Stimulated activated CD8-positive, alpha-beta memory T cell treated with anti-CD3 and anti-CD28 coated beads, Interleukin-12 subunit alpha, Interleukin-12 subunit beta, amount 100 ng/mL, for 4 hours (primary cell): ENCODE data around the gene LYZL4.

ENCODE experiments used
- DNase-seq: peaks from one replicate; pipeline ENCODE4 v3.0.0-alpha.2; 2020; ENCODE audit warnings: low read depth

The LYZL4 gene

DNA sequence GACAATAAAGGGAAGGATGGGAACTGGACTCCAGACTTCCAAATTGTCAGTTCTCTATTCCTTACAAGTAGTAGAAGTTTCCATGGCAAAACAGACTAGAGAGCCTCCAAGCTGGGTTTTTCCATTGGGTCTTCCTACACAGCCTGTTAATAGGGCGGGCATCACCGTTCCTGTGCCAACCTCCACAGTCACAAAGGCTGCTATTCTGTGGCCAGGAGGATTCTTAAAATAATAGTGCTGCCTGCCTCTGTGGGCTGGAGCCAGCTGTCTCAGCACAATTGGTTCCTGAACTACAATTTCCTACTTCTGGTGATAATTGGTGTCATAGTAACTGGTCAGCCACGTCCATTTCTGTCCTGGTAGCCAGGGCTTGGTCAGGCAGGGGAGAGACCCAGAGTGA, 38.6 kb downstream of the LYZL4 start:
- no peak for DNase-seq

- no peak for DNase-seq
Measured at GRCh38 chr3:42369832-42370231, 40.6 kb downstream of the LYZL4 start.

- no peak for DNase-seq
Measured at GRCh38 chr3:42369304-42369703, 41.1 kb downstream of the LYZL4 start.

- DNase-seq = no peak
Measured at GRCh38 chr3:42368861-42369260, 41.5 kb downstream of the LYZL4 start.

DNA sequence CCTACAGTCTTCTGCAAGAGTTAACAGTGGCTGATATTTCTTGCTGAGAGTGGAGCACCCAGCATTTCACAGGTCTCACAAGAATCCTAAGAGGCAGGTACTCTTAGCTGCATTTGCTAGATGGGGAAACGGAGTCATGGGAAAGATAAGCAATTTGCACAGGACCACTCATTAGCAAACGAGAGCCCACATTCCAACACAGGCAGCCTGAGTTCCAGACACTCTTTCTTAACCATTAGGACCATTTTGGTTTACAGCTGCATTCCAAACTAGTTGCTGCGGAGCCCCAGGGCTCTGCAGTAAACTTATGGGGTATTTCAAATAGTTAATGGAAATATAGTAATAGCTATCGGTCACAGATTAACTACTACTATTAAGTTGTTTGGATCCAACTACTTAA, 42.5 kb downstream of the LYZL4 start:
- DNase-seq = no peak

GRCh38 chr3:42366550-42366949, 43.9 kb downstream of the LYZL4 start:
- no peak for DNase-seq

DNA sequence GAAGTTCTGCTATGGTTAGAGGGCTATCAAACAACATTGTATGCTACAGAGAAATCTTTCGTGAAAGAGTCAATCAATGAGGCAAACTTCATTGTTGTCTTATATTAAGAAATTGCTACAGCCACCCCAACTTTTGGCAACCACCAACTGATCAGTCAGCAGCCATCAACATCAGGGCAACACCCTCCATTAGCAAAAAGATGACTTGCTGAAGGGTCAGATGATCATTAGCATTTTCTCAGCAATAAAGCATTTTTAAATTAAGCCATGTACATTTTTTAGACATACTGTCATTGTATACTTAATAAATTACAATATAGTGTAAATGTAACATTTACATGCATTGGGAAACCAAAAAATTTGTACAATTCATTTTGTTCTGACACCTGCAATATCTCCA, 53.1 kb downstream of the LYZL4 start:
- no peak for DNase-seq

DNA sequence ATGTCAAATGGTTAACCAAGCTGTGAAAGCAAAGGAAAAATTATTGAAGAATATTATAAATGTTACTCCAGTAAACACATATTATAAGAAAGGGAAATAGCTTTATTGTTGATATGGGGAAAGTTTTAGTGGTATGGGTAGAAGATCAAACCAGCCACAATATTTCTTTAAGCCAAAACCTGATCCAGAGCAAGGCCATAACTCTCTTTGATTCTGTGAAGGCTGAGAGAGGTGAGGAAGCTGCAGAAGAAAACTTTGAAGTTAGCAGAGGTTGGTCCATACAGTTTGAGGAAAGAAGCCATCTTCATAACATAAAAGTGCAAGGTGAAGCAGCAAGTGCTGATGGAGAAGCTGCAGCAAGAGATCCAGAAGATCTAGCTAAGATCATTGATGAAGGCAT, 54.8 kb downstream of the LYZL4 start:
- no peak for DNase-seq

- no peak for DNase-seq
Measured at GRCh38 chr3:42353631-42354030, 56.8 kb downstream of the LYZL4 start.

- no peak for DNase-seq
Measured at GRCh38 chr3:42351207-42351606, 59.2 kb downstream of the LYZL4 start.

DNA sequence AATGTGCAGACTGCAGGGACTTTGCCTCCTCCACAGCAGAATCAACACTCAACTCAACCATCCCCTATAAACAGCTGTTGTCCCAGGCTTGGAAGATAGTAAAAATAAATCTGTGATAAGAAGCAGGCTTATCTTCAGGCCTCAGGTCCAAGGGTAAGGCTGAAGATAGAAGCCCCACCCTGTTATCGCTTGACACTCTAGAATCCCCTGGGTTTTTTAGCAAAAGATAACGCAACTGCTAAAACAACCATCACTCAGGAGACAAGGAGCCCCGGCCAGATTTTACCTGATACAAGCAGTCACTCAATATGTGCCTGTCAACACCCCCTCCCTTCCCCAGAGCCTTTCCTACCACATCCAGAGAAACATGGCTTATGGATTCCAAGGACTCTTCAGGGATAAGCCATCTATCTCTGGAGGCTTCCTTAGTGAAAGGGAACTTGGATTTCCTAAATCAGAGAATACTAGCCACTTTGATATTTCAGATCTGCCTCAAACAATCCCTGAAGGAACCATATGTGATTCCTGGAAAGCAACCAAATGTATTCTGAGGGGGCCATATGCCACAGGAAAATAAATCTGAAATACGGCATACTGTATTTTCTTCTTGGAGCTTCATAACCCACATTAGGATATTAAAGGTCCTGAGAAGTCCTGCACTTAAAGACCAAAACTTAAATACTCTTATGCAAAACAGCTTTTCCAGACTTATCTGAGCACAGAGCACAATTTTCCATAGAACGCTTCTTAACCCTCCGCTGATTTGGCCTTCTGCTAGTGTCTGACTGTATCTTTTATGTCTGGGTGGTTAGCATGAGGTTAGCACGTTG, 60.4 kb downstream of the LYZL4 start:
- DNase-seq = no peak

DNA sequence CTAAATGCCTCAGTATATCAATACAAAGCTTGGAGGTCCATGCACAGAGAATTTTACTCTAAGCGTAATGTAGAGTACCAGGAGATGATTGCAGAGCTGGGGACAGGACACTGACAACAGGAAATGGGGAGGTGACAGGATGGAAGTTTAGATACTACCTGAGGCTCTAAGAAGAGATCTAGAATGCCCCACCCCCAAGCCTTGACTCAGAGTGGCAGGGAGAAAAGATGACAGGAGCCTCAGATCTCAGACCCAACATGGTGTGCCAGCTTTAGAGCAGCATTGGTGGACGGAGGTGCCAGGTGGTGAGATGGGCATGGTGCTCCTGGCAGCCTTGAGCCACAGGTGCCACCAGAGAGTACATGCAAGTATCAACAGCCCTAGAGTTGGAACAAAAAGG, 62.5 kb downstream of the LYZL4 start:
- DNase-seq = no peak
